Myocyte (in vitro differentiated cells): ENCODE results near the gene ZNF263. TPM values are rescaled to one million over a fixed set of nuclear protein-coding genes. Genes with fewer than 3 reads are reported as not detected.

Experiments
- DNase-seq: peaks from one replicate; pipeline ENCODE4 v3.0.0-alpha.2; 2012; ENCODE audit warnings: low read depth
- polyA plus RNA-seq: library from polyadenylated mRNA; unstranded; fragments of >200 nt; gene quantifications from one replicate; pipeline ENCODE4 v1.2.1, GENCODE V29; 2012; ENCODE audit warnings: missing spikeins
- total RNA-seq: library from RNA; depleted of rRNA; stranded (reverse); fragments of >200 nt; gene quantifications from 2 replicates; pipeline ENCODE4 v1.2.3, GENCODE V29; 2014

ZNF263 gene
- 36.2 and 48.2 TPM in 2 replicates for total RNA-seq
- polyA plus RNA-seq: 21.9 TPM

DNA sequence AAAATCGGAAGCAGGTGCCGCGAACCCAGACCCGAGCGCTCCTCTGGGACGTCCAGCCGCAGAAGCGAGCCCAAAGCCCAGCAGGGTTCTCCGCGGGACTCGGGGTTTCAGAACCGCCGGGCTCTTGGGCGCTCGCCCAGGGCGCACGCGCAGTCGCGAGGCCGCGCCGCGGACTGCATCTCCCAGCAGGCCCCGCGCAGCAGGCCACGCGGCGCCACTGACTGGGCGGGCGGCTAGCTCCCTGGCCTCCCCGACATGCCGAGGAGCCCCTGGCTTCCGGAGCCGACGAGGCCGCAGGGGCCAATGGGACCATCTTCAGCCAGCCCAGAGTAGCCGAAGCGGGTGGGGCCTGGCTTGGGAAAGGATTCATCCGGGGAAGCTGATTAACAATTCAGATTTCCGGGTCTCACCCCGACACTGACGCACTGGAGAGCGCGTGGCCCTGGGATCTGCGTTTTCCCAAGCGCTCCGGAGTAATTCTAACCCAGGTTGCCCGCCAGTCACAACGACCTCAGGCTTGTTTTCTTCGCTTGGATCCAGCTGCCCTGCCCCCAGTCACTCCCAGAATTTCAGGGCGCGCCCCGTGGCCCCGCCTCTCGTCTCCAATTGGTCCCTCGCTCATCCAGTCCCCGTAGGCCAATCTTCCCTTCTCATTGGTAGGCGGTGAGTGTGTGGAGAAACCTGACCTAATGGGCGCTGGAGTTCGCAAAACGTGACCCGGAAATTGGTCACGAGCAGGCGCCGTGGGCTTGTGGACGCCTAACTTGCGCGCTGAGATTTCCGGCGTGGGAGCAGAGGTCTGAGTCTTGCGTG, at the start of gene ZNF263:
Gene ZNF263 (plus strand): TSS at position 762 of the 813 bp plus-strand sequence. CDS start 328 bp downstream, outside the sequence.
- peak; percentile 99 for DNase-seq

DNA sequence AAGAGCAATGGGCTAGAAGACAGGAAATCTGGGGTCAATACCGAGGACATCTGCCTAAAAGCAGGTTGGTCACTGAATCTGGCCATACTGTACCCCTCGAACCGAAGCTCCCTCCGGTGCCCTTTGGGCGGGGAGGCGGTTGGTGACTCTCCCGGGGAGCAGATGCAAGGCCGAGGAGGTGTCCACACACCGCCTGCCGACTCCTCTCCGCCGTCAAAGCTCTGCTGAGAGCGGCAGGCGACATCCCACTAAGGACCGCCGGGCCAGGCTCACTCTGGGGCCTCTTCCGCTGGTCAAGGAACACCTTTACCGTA, 48.8 kb upstream of the ZNF263 start:
- DNase-seq: no peak

- peak; percentile 97 for DNase-seq
Observed at GRCh38 chr16:3234857-3235561, 48.3 kb upstream of the ZNF263 start, which contains the start of gene ZNF200. TSS of gene ZNF200 (minus strand) at chr16:3235158. CDS start at chr16:3233755, 1,403 bp downstream.

DNA sequence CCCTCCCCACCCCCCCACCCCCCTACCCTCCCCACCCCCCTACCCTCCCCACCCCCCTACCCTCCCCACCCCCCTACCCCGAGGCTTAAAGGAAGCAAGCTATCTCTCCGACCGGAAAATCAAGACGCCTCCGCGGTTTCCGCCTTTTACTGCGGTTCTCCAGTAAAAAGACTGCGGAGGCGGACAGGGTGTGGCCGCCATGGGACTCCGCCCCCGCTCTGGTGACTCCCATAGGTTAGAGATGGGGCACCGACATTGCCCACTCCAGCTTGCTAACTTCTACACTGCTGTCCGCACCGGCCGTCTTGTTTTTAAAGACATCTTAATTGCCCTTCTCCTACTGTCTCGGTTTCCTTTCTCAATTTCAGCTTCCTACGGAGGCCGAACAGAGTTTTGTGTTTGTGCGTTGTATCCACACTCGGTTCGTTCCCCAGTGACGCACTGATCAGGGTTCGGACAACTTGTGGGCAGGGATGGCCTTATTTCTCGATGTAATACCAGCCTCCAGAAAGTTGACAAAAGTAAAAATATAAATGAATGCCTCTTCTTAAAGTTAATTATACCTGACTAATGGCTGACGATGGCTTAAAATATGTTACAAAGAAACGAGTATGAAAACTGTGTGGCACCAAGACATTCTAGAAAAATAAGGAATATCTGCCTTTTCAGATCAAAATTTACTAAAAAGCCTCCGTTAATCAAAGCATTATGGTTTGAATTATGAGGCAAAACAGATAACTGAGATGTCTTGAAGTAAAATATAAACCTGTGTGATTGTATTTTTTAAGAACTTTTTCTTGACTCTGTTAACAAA, 47.2 kb upstream of the ZNF263 start:
- no peak for DNase-seq

DNA sequence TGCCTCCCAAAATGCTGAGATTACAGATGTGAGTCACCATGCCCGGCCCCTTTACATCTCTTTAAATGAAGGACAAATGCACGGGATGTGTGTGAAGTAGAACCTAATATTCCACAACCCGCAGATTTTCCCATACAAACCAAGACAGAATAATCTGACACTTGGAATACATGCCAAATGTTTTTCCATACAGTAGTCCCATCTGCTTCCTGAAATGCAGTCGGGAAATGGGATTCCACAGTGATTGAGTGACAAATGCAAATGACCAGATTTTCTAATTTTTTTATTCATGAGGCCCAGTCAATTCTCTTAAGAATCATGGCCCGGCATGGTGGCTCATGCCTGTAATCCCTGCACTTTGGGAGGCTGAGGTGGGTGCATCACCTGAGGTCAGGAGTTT, 41.5 kb upstream of the ZNF263 start:
- no peak for DNase-seq

DNA sequence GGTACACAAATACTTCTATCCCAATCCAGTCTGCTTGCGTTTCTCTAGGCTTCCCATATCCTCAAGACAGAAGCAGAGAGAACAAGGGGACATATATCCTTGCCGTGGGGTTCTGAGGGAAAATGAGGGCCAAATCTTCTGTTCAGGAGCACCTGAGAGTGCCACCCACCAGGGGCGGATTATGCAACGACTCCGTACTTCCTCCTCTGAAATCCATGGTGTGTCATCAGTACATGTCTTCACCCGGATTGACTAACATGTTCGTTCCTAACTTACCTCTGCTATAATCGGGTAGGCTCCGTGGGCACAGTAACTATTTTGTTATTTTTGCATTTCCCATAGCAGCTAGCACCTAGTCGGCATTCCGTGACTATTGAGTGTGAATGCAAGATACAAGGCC, 40.6 kb upstream of the ZNF263 start:
- no peak for DNase-seq

- DNase-seq: no peak
Observed at GRCh38 chr16:3243882-3244281, 39.4 kb upstream of the ZNF263 start.

DNA sequence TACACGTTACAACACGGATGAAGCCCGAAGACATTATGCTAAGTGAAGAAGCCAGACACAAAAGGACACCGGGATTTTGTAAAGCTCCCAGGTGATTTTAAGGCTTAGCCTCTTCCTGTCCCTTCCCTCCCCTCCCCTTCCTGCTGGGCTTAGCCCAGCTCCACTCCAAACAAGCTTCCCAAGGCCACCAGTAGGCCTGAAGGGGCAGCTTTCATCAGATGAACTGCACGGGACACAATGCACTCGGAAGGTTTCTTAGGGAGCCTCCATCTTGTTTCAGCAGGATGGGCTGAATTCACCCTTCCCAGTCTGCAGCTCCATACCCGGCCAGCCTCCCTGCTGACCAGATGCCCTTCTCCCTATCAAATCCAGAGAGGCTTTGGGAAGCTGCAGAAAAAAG, 37.3 kb upstream of the ZNF263 start:
- no peak for DNase-seq

GRCh38 chr16:3246876-3247275, 36.4 kb upstream of the ZNF263 start:
- DNase-seq: no peak

DNA sequence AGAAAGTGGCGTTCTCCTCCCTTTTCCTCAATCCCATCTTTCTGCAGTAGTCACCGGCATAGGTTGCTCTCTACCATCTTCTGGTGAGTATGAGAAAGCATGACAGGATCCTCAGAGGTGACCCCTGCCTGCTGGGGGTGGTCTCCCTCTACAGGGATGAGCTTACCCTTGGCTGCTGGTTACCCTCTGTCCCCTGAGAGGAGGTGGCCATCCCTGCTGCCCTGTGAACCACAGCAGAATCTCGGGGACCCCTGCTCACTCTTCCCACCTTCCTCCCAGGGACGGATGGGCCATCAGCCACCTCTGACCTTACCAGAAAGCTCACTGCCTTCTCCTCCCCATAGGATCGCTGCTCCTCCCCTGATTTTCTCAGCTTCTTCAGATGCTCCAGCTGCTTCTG, 34.7 kb upstream of the ZNF263 start:
- no peak for DNase-seq

- DNase-seq: no peak
Observed at GRCh38 chr16:3249020-3249419, 34.3 kb upstream of the ZNF263 start.

- DNase-seq: no peak
Observed at GRCh38 chr16:3249451-3249850, 33.8 kb upstream of the ZNF263 start.

DNA sequence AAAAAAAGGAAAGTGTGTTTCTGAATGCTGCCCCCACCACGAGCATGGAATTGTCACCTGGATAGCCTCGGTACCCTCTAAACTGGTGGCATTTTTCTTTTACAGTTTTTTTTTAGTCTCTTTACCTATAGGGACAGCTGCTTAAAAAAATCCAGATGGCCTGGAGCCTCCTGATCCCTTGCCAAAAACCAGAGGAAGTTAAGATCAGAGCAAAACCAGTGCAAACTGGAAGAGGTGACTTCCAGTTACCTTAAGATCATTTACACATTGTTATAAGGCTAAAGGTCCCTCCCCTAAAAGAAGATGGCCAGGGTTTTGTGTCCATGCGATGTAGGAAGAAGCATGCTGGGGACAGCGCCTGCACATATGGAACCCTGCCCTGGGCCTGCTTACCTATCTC, 30.3 kb upstream of the ZNF263 start:
- DNase-seq: no peak

DNA sequence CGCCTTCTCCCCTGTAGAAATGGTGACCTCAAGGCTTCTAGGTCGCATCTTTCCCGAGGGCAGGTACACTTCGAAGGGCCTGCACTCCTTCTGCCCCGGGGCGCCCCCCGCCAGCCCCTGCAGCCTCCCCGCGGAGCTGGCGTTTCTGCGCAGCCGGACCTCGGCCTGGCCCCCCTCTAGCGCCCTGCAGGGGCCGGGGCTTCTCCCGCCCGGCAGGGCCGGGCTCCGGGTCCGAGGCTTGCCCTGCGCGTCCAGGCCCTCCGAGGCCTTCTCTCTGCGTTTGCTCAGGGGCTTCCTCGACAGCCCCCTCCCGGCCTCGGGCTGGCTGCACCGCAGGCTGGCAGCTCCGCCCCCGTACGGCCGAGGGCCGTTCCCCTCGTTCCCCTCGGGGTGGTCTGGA, 29.0 kb upstream of the ZNF263 start:
- DNase-seq: no peak

DNA sequence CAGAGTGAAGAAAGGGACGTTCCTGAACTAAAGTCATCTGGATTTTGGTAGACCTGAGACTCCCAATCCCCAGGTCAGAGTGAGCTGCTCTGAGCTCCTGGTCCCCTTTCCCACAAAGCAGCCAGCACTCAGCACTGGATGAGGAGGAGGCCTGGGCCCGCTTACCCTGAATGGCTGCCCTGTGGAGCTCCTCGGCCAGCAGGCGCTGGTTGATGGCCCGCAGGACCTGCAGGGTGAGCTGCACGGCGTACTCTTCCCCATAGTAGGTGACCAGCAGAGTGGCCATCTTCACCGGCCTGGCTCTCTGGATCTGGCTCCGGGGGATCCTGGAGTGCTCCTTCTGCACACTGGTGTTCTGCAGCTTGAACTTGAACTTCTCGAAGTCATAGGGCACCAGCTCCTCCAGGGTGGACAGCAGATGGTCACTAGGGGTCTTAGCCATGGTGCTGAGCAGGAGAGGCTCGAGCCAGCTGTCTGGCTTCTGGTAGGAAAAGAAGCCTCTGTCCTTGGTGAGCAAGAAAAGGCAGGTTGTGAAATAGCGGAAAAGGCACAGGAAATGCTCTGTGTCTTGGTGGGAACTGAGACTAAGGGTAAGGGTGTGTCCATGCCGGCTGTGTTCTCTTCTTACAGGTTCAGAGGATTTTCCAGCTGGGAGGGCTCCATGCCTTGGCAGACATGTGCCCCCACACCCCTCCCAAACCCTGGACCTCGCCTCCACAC, 27.0 kb upstream of the ZNF263 start, which contains the start of gene MEFV:
Gene MEFV (minus strand): TSS at position 488 of the 720 bp plus-strand sequence. CDS start 46 bp downstream, at position 442.
- peak; percentile 51 for DNase-seq

GRCh38 chr16:3256866-3257465, 26.3 kb upstream of the ZNF263 start:
- peak; percentile 19 for DNase-seq

- no peak for DNase-seq
Observed at GRCh38 chr16:3259836-3260235, 23.5 kb upstream of the ZNF263 start.

GRCh38 chr16:3262517-3262916, 20.8 kb upstream of the ZNF263 start:
- no peak for DNase-seq

DNA sequence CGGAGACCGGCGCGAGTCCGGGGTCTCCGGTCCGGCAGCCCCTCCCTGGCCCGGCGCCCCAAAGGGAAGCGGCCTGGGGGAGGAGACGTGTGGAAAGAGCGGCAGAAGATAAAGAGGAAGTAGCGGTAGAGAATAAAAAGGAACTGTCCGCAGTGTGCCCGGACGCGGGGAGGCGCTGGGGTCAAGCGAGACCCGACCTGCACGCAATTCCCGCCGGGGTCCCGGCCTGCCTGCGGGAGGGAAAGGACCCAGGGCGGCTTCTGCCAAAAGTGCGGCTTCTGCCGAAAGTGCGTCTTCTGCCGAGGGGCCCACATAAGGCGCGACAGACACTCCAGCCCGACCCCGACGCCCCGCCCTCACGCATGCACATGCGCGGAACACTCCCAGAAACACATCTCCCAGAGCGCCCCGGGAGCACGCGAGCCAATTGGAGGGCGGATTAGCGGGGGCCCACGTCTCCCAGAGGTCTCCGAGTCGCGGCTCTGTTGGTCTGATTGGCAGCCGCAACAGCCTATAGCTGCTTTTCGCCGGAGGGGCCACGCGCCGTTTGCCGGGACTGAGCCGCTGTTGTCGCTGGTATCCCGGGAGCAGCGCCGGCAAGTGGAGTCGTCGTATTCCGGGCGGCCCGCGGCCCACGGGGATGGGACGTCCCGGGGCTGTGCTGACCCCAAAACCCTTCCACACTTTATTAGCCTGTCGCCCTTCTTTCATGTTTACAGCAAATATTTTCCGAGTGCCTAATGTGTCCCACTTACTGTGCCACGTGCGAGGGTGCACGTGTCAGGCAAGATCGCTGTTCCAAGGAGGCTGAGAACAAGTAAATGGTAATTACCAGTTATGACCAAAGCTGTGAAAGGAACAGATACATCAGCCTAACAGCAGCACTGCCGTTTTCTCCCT, 18.9 kb upstream of the ZNF263 start:
- DNase-seq: peak; percentile 99
